NCI-H1105 treated with DMSO at 0.1 percent for 48 hours (cell line): Measurements from ENCODE around the gene NAPEPLD.
"Not testable (repeated sequence)": the region's sequence is repeated elsewhere in the genome, so short reads cannot be mapped to it uniquely, and the experiment has no call there.

ENCODE experiments used
- DNase-seq: peaks from one replicate; lab custom pipeline; 2025; lab: John Stamatoyannopoulos, UW

Gene NAPEPLD

GRCh38 chr7:103148994-103149807 is at the start of gene NAPEPLD:
Gene NAPEPLD, minus strand, starts transcription at chr7:103149099. Its CDS starts 20,323 bp downstream, at chr7:103128776.
- DNase-seq, result peak; percentile 90

- DNase-seq, result not testable (repeated sequence)
Measured at GRCh38 chr7:103198079-103198478, 49.2 kb upstream of the NAPEPLD start.

GRCh38 chr7:103195364-103195763 is 46.5 kb upstream of the NAPEPLD start:
- not testable (repeated sequence) for DNase-seq

- not testable (repeated sequence) for DNase-seq
Measured at GRCh38 chr7:103172415-103173146, 23.7 kb upstream of the NAPEPLD start.

GRCh38 chr7:103171695-103172414 is 23.0 kb upstream of the NAPEPLD start:
- not testable (repeated sequence) for DNase-seq

- not testable (repeated sequence) for DNase-seq
Measured at GRCh38 chr7:103166921-103167544, 18.1 kb upstream of the NAPEPLD start.

GRCh38 chr7:103163087-103163825 is 14.4 kb upstream of the NAPEPLD start:
- not testable (repeated sequence) for DNase-seq

GRCh38 chr7:103162641-103163040 is 13.7 kb upstream of the NAPEPLD start:
- not testable (repeated sequence) for DNase-seq

GRCh38 chr7:103161998-103162616 is 13.2 kb upstream of the NAPEPLD start:
- not testable (repeated sequence) for DNase-seq

- DNase-seq, result not testable (repeated sequence)
Measured at GRCh38 chr7:103159072-103159471, 10.2 kb upstream of the NAPEPLD start.

GRCh38 chr7:103155331-103156024 is 6.6 kb upstream of the NAPEPLD start:
- DNase-seq, result not testable (repeated sequence)

- no peak for DNase-seq
Measured at GRCh38 chr7:103154042-103154441, 5.1 kb upstream of the NAPEPLD start.

GRCh38 chr7:103152744-103153617 is 4.1 kb upstream of the NAPEPLD start:
- DNase-seq, result not testable (repeated sequence)

- DNase-seq, result not testable (repeated sequence)
Measured at GRCh38 chr7:103151993-103152676, 3.2 kb upstream of the NAPEPLD start.

GRCh38 chr7:103150192-103150591 is 1.3 kb upstream of the NAPEPLD start:
- no peak for DNase-seq

GRCh38 chr7:103149808-103150180 is 895 bp upstream of the NAPEPLD start:
- DNase-seq, result no peak

- peak; percentile 33 for DNase-seq
Measured at GRCh38 chr7:103148131-103148993, 537 bp downstream of the NAPEPLD start.
